Measurements from ENCODE around the gene NLGN1. TPM values are rescaled to one million over a fixed set of nuclear protein-coding genes. Genes with fewer than 3 reads are reported as not detected.

NLGN1 gene
- total RNA-seq, 1 experiment from 2014 or later: not detected

DNA sequence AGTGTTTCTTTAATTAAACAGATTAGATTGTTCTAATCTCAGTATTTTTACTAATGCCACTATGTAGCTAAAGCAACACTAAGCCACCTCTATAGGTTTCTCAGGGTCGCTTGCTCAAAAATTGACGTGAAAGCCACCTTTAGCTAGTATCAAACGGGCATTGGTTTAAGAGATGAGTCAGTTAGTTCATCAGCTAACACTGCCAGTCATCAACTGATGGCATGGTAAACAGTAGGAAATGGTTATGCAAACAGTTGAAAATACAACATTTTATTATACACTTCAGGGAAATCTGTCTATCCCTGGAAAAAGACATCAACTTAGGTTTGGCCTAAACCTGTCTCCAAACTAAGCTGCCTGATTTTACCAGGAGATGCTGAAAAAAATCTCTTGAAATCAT is 879.3 kb downstream of the NLGN1 start:
- Histone ChIP-seq H3K9me3 (ENCODE audit: control insufficient read depth in 1 of 2, insufficient read depth in 1 of 2, low read depth in 1 of 2, low read length in 2 of 2) (no peaks in the 10 kb centered on the region), H3K4me2 (ENCODE audit: low read length) (no peak overlapping the region), H3K79me2 (ENCODE audit: insufficient read depth, low read length) (no peaks in the 10 kb centered on the region), H2AFZ (ENCODE audit: low read depth, low read length, poor library complexity, severe bottlenecking) (no peak overlapping the region), H3K4me3 (replicated peaks in 1 of 2; ENCODE audit: low read depth in 1 of 2, low read length in 2 of 2) (no peak overlapping the region), H4K20me1 (ENCODE audit: insufficient read depth) (no peaks in the 10 kb centered on the region), H3K9ac (ENCODE audit: low read length) (no peak overlapping the region), H3K4me1 (ENCODE audit: control insufficient read depth in 1 of 2, insufficient read depth in 2 of 2, low read length in 2 of 2) (no peaks in the 10 kb centered on the region), H3K9me2 (ENCODE audit: insufficient read depth) (no peaks in the 10 kb centered on the region), H3K27ac (ENCODE audit: low read depth, low read length) (no peak overlapping the region), H3K27me3 (ENCODE audit: insufficient read depth, low read length) (no peaks in the 10 kb centered on the region), H3K36me3 (ENCODE audit: control insufficient read depth in 1 of 2, insufficient read depth in 2 of 2, low read length in 2 of 2) (no peaks in the 10 kb centered on the region)
- intact Hi-C loops (cut with micrococcal nuclease): no loop called here
- no TSS peak for BruUV-seq (replicated peaks)
- ATAC-seq: no peak
- ChIA-PET RAD21 (ENCODE audit: low non-redundant PET in 1 of 2, low total read pairs in 2 of 2, uncharacterized antibody in 2 of 2, unreplicated experiment in 2 of 2) (no interaction called here), POLR2A (no interaction called here), CTCF (no interaction called here)
- DNase-seq (ENCODE audit: low read depth, low spot score): no peak
- no peak for TF ChIP-seq SRF (IDR thresholded peaks at IDR 0.05; ENCODE audit: low read depth)
- TF ChIP-seq, protein P1, sequence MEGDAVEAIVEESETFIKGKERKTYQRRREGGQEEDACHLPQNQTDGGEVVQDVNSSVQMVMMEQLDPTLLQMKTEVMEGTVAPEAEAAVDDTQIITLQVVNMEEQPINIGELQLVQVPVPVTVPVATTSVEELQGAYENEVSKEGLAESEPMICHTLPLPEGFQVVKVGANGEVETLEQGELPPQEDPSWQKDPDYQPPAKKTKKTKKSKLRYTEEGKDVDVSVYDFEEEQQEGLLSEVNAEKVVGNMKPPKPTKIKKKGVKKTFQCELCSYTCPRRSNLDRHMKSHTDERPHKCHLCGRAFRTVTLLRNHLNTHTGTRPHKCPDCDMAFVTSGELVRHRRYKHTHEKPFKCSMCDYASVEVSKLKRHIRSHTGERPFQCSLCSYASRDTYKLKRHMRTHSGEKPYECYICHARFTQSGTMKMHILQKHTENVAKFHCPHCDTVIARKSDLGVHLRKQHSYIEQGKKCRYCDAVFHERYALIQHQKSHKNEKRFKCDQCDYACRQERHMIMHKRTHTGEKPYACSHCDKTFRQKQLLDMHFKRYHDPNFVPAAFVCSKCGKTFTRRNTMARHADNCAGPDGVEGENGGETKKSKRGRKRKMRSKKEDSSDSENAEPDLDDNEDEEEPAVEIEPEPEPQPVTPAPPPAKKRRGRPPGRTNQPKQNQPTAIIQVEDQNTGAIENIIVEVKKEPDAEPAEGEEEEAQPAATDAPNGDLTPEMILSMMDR (IDR thresholded peaks at IDR 0.05 in 2 of 3, conservative IDR thresholded peaks at IDR 0.05 in 1 of 3; ENCODE audit: borderline replicate concordance in 1 of 3, insufficient read depth in 1 of 3, low read depth in 2 of 3, low read length in 2 of 3): no peak
- TF ChIP-seq ATF3 (IDR thresholded peaks at IDR 0.05): no peak

GRCh38 chr3:174278094-174278493 is 880.5 kb downstream of the NLGN1 start:
- H3K4me3 ChIP-seq (replicated peaks in 1 of 2; ENCODE audit: low read depth in 1 of 2, low read length in 2 of 2): no peak overlapping the region
- TF ChIP-seq ZBTB33 (IDR thresholded peaks at IDR 0.05; ENCODE audit: extremely low read depth, insufficient replicate concordance, low read length): no peak
- no peak for TF ChIP-seq SIN3A (IDR thresholded peaks at IDR 0.05; ENCODE audit: low read depth)
- TF ChIP-seq RAD21 (IDR thresholded peaks at IDR 0.05; ENCODE audit: low read depth): no peak
- TF ChIP-seq FOSL1 (IDR thresholded peaks at IDR 0.05; ENCODE audit: low read depth): no peak
- TF ChIP-seq CEBPB (IDR thresholded peaks at IDR 0.05; ENCODE audit: low read depth): no peak

More at GRCh38 chr3:174278094-174278493, 880.5 kb downstream of the NLGN1 start:
- Histone ChIP-seq H2AFZ (ENCODE audit: low read depth, low read length, poor library complexity, severe bottlenecking) (no peak overlapping the region), H3K4me1 (ENCODE audit: control insufficient read depth in 1 of 2, insufficient read depth in 2 of 2, low read length in 2 of 2) (no peaks in the 10 kb centered on the region), H3K9me3 (ENCODE audit: control insufficient read depth in 1 of 2, insufficient read depth in 1 of 2, low read depth in 1 of 2, low read length in 2 of 2) (no peaks in the 10 kb centered on the region), H4K20me1 (ENCODE audit: insufficient read depth) (no peaks in the 10 kb centered on the region), H3K4me2 (ENCODE audit: low read length) (no peak overlapping the region), H3K9ac (ENCODE audit: low read length) (no peak overlapping the region), H3K27ac (ENCODE audit: low read depth, low read length) (no peak overlapping the region), H3K79me2 (ENCODE audit: insufficient read depth, low read length) (no peaks in the 10 kb centered on the region), H3K36me3 (ENCODE audit: control insufficient read depth in 1 of 2, insufficient read depth in 2 of 2, low read length in 2 of 2) (no peaks in the 10 kb centered on the region), H3K9me2 (ENCODE audit: insufficient read depth) (no peaks in the 10 kb centered on the region), H3K27me3 (ENCODE audit: insufficient read depth, low read length) (no peaks in the 10 kb centered on the region)
- intact Hi-C loops (cut with micrococcal nuclease): no loop called here
- ChIA-PET RAD21 (ENCODE audit: low non-redundant PET in 1 of 2, low total read pairs in 2 of 2, uncharacterized antibody in 2 of 2, unreplicated experiment in 2 of 2) (no interaction called here), POLR2A (no interaction called here), CTCF (no interaction called here)
- ATAC-seq (no peak), DNase-seq (ENCODE audit: low read depth, low spot score) (no peak)
- BruUV-seq (replicated peaks): no TSS peak
